H9 (cell line): ENCODE results near the gene BMP2K. TPM values are rescaled to one million over a fixed set of nuclear protein-coding genes. Genes with fewer than 3 reads are reported as not detected.
A peak's percentile ranks its signal among the peaks of the same experiment; 100 is the strongest.

Experiments
- DNase-seq: peaks from one replicate; pipeline ENCODE4 v3.0.0-alpha.2; 2017
- H2AFZ ChIP-seq: one replicate; pipeline ENCODE4 v1.6.1; 2013; ENCODE audit warnings: mild to moderate bottlenecking, low read length, control low read depth, moderate library complexity
- H2AK5ac ChIP-seq: 2 replicates; pipeline ENCODE4 v1.6.1; 2013; ENCODE audit warnings: low read length, control low read depth, mixed read lengths; ENCODE audit not compliant: insufficient read length
- H2BK120ac ChIP-seq: one replicate; pipeline ENCODE4 v1.6.1; 2013; ENCODE audit warnings: low read depth, mild to moderate bottlenecking, low read length, control low read depth, inconsistent platforms; ENCODE audit not compliant: poor library complexity, severe bottlenecking
- H2BK12ac ChIP-seq: 2 replicates; pipeline ENCODE4 v1.6.1; 2013; ENCODE audit warnings: low read length, control low read depth, mixed read lengths, low read depth; ENCODE audit not compliant: insufficient read length
- H2BK15ac ChIP-seq: 2 replicates; pipeline ENCODE4 v1.6.1; 2013; ENCODE audit warnings: low read depth, low read length, control low read depth
- H2BK20ac ChIP-seq: one replicate; pipeline ENCODE4 v1.6.1; 2013; ENCODE audit warnings: low read depth, mild to moderate bottlenecking, low read length, control low read depth, inconsistent platforms; ENCODE audit not compliant: poor library complexity, severe bottlenecking
- H2BK5ac ChIP-seq: 2 replicates; pipeline ENCODE4 v1.6.1; 2013; ENCODE audit warnings: low read length, control low read depth, mixed read lengths; ENCODE audit not compliant: insufficient read length
- H3K14ac ChIP-seq: 2 replicates; pipeline ENCODE4 v1.6.1; 2013; ENCODE audit warnings: low read length, control low read depth; ENCODE audit not compliant: insufficient read depth
- H3K18ac ChIP-seq: 2 replicates; pipeline ENCODE4 v1.6.1; 2013; ENCODE audit warnings: low read depth, mild to moderate bottlenecking, mixed read lengths, low read length, control low read depth; ENCODE audit not compliant: insufficient read length
- H3K23ac ChIP-seq: 2 replicates; pipeline ENCODE4 v1.6.1; 2013; ENCODE audit warnings: low read length, control low read depth, mixed read lengths, low read depth; ENCODE audit not compliant: insufficient read length
- H3K23me2 ChIP-seq: 2 replicates; pipeline ENCODE4 v1.6.1; 2013; ENCODE audit warnings: low read depth, mild to moderate bottlenecking, mixed read lengths, low read length, control low read depth; ENCODE audit not compliant: insufficient read length, poor library complexity, severe bottlenecking
- H3K27ac ChIP-seq: 2 replicates; pipeline ENCODE4 v1.5.1; 2013; ENCODE audit warnings: low read length, control low read depth, mixed read lengths, low read depth; ENCODE audit not compliant: insufficient read length
- H3K27me3 ChIP-seq: 2 replicates; pipeline ENCODE4 v1.6.1; 2013; ENCODE audit warnings: low read length, control low read depth, inconsistent platforms; ENCODE audit not compliant: insufficient read depth
- H3K4ac ChIP-seq: 2 replicates; pipeline ENCODE4 v1.6.1; 2013; ENCODE audit warnings: low read depth, mild to moderate bottlenecking, control low read depth, inconsistent platforms, low read length, moderate library complexity
- H3K4me1 ChIP-seq: 2 replicates; pipeline ENCODE4 v1.6.1; 2013; ENCODE audit warnings: low read length, control low read depth, inconsistent platforms; ENCODE audit not compliant: insufficient read depth
- H3K4me2 ChIP-seq: 2 replicates; pipeline ENCODE4 v1.6.1; 2013; ENCODE audit warnings: low read length, control low read depth, mixed read lengths; ENCODE audit not compliant: insufficient read length, insufficient read depth
- H3K56ac ChIP-seq: 2 replicates; pipeline ENCODE4 v1.6.1; 2013; ENCODE audit warnings: low read depth, mild to moderate bottlenecking, mixed read lengths, low read length, control low read depth; ENCODE audit not compliant: insufficient read length
- H3K79me1 ChIP-seq: 2 replicates; pipeline ENCODE4 v1.6.1; 2013; ENCODE audit warnings: low read depth, mild to moderate bottlenecking, moderate library complexity, low read length, control low read depth, inconsistent platforms; ENCODE audit not compliant: insufficient read depth, poor library complexity, severe bottlenecking
- H3K79me2 ChIP-seq: 2 replicates; pipeline ENCODE4 v1.6.1; 2013; ENCODE audit warnings: low read length, control low read depth, inconsistent platforms; ENCODE audit not compliant: insufficient read depth
- H3K9ac ChIP-seq: 2 replicates; pipeline ENCODE4 v1.6.1; 2013; ENCODE audit warnings: low read length, control low read depth, mixed read lengths; ENCODE audit not compliant: insufficient read length; ENCODE audit errors: extremely low read depth
- H3K9me3 ChIP-seq: one replicate; pipeline ENCODE4 v1.6.1; 2013; ENCODE audit warnings: low read depth, low read length, inconsistent platforms; ENCODE audit not compliant: control insufficient read depth
- H3T11ph ChIP-seq: one replicate; pipeline ENCODE4 v1.6.1; 2013; ENCODE audit warnings: mild to moderate bottlenecking, low read length, control low read depth, inconsistent platforms
- H4K20me1 ChIP-seq: one replicate; pipeline ENCODE4 v1.6.1; 2013; ENCODE audit not compliant: control insufficient read depth, insufficient read length, insufficient read depth
- H4K5ac ChIP-seq: 2 replicates; pipeline ENCODE4 v1.6.1; 2013; ENCODE audit warnings: low read depth, mild to moderate bottlenecking, mixed read lengths, low read length, control low read depth; ENCODE audit not compliant: insufficient read length
- H4K8ac ChIP-seq: replicated peaks from 2 replicates; pipeline ENCODE4 v1.6.1; 2013; ENCODE audit warnings: low read length, control low read depth, mixed read lengths, low read depth; ENCODE audit not compliant: insufficient read length
- H4K91ac ChIP-seq: 2 replicates; pipeline ENCODE4 v1.6.1; 2013; ENCODE audit warnings: low read depth, mild to moderate bottlenecking, moderate library complexity, mixed read lengths, low read length, control low read depth; ENCODE audit not compliant: insufficient read length
- H3K27ac Mint-ChIP-seq, 3 experiments: 2 replicates in 2 of 3; 3 replicates in 1 of 3; pipeline ENCODE4 v1.8.0; 2020 to 2021; ENCODE audit warnings: mixed read lengths in 3 of 3, mild to moderate bottlenecking in 1 of 3, moderate library complexity in 1 of 3
- H3K27me3 Mint-ChIP-seq: 2 replicates; pipeline ENCODE4 v1.8.0; 2021; ENCODE audit warnings: low read depth, mild to moderate bottlenecking, moderate library complexity, mixed read lengths
- H3K36me3 Mint-ChIP-seq, 3 experiments: 2 replicates in 2 of 3; 3 replicates in 1 of 3; pipeline ENCODE4 v1.8.0; 2020 to 2021; ENCODE audit warnings: low read depth in 3 of 3, mixed read lengths in 3 of 3; ENCODE audit not compliant: insufficient read depth in 1 of 3
- H3K4me1 Mint-ChIP-seq, 2 experiments: 2 replicates each; pipeline ENCODE4 v1.8.0; 2020; ENCODE audit warnings: mixed read lengths in 2 of 2
- H3K4me3 Mint-ChIP-seq, 2 experiments: 2 replicates in 1 of 2; 3 replicates in 1 of 2; pipeline ENCODE4 v1.8.0; 2020 to 2021; ENCODE audit warnings: mild to moderate bottlenecking in 2 of 2, mixed read lengths in 2 of 2, moderate library complexity in 1 of 2
- H3K9me3 Mint-ChIP-seq, 2 experiments: 2 replicates in 1 of 2; 3 replicates in 1 of 2; pipeline ENCODE4 v1.8.0; 2020; ENCODE audit warnings: mild to moderate bottlenecking in 2 of 2, mixed read lengths in 2 of 2, moderate library complexity in 1 of 2
- CTCF ChIP-seq: fragments of 200-600 bp; sonication (generic); conservative IDR thresholded peaks from 3 replicates; pipeline ENCODE4 v1.8.0; 2021; ENCODE audit warnings: antibody characterized with exemption, mild to moderate bottlenecking
- WGBS: extraction: QIAGEN DNeasy Blood & Tissue Kit; methylation state at CpG from one replicate; pipeline ENCODE4 v1.1.7; 2013; ENCODE audit warnings: missing lambda C conversion rate, low lambda C conversion rate, mixed read lengths; ENCODE audit not compliant: insufficient read length; ENCODE audit errors: extremely low coverage; 5-methylcytosine and 5-hydroxymethylcytosine counted together
- total RNA-seq: library from RNA; stranded (reverse); gene quantifications from 2 replicates; pipeline ENCODE4 v1.2.1, GENCODE V29; 2021

The BMP2K gene
- total RNA-seq, 1 experiment from 2014 or later: 26.4 TPM

- H4K20me1 ChIP-seq: no peaks in the 10 kb centered on the region
- no peak overlapping the region for H2BK15ac ChIP-seq
- WGBS: no CpG with 5 or more reads among the region's 3 CpGs
- H4K5ac ChIP-seq: no peak overlapping the region
- no peaks in the 10 kb centered on the region for H3K9me3 ChIP-seq
- no peak for DNase-seq
- H3K4ac ChIP-seq: no peak overlapping the region
- H3T11ph ChIP-seq: no peak overlapping the region
- H3K9ac ChIP-seq: no peak overlapping the region
- no peak overlapping the region for H4K8ac ChIP-seq
- no peaks in the 10 kb centered on the region for H3K79me2 ChIP-seq
- H3K4me2 ChIP-seq: no peak overlapping the region
- no peak overlapping the region for H4K91ac ChIP-seq
- no peak overlapping the region for H3K4me3 Mint-ChIP-seq
- no peaks in the 10 kb centered on the region for H3K27me3 ChIP-seq
- no peak overlapping the region for H2BK12ac ChIP-seq
- H3K4me1 Mint-ChIP-seq: no peaks in the 10 kb centered on the region
- no peak overlapping the region for H2BK120ac ChIP-seq
- H2BK20ac ChIP-seq: no peak overlapping the region
- no peak overlapping the region for H2BK5ac ChIP-seq
- no peaks in the 10 kb centered on the region for H3K23me2 ChIP-seq
- no peaks in the 10 kb centered on the region for H3K79me1 ChIP-seq
- peak; percentile 84 for TF ChIP-seq CTCF
- no peaks in the 10 kb centered on the region for H3K9me3 Mint-ChIP-seq
- no peak overlapping the region for H3K56ac ChIP-seq
- no peaks in the 10 kb centered on the region for H3K27me3 Mint-ChIP-seq
- no peak overlapping the region for H3K23ac ChIP-seq
- no peaks in the 10 kb centered on the region for H3K4me1 ChIP-seq
- H3K27ac Mint-ChIP-seq: no peak overlapping the region
- no peak overlapping the region for H3K18ac ChIP-seq
- H3K36me3 Mint-ChIP-seq: peaks cover 5 to 26% (median 13%) of the 10 kb centered on the region in 3 experiments; a peak in 6 of 7 replicates
- no peak overlapping the region for H3K14ac ChIP-seq
- no peak overlapping the region for H2AK5ac ChIP-seq
- no peak overlapping the region for H2AFZ ChIP-seq
- H3K27ac ChIP-seq: no peak overlapping the region
Measured at GRCh38 chr4:78864405-78865024, 88.4 kb downstream of the BMP2K start.
